Measurements from ENCODE around the gene DACH1.

DNA sequence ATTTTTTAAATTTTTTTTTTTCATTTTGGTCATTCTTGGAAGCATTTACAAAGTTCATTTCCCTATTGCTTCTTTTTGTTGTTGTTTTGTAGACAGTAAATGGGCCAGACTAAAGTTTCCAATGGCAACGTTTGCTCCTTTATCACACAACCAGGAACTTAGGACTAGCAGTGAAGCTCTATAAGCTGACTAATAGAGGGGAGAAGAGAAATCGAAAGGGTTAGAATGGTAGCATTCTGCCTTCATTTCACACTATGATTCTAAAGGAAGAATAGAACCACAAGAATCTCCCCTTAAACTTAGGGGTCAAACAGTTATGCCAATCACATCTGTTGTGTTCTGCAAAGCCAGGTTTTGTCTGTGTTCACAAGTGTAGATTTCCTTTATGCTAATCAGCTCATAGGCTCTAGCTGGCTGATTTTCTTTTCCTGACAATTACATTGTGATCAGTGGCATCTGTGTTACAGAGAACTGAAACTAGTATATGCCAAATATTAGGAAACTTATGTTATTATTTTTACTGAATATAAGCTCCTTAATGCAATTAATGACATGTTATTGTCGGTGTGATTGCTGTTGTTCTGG, 467.3 kb downstream of the DACH1 start:
- TF ChIP-seq, protein P1, sequence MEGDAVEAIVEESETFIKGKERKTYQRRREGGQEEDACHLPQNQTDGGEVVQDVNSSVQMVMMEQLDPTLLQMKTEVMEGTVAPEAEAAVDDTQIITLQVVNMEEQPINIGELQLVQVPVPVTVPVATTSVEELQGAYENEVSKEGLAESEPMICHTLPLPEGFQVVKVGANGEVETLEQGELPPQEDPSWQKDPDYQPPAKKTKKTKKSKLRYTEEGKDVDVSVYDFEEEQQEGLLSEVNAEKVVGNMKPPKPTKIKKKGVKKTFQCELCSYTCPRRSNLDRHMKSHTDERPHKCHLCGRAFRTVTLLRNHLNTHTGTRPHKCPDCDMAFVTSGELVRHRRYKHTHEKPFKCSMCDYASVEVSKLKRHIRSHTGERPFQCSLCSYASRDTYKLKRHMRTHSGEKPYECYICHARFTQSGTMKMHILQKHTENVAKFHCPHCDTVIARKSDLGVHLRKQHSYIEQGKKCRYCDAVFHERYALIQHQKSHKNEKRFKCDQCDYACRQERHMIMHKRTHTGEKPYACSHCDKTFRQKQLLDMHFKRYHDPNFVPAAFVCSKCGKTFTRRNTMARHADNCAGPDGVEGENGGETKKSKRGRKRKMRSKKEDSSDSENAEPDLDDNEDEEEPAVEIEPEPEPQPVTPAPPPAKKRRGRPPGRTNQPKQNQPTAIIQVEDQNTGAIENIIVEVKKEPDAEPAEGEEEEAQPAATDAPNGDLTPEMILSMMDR (conservative IDR thresholded peaks at IDR 0.05; ENCODE audit: low read length) = no peak
- TF ChIP-seq EZH2phosphoT487 (IDR thresholded peaks at IDR 0.05; ENCODE audit: borderline replicate concordance, low read depth, low read length) = no peak

All from OCI-LY7 (cell line).